NT2/D1 (cell line): ENCODE data around the gene ANKLE2.

Source experiments
- YY1 ChIP-seq: IDR thresholded peaks from 2 replicates; pipeline ENCODE4 v1.6.1; 2011; ENCODE audit not compliant: insufficient read length, insufficient read depth
- ZNF274 ChIP-seq: IDR thresholded peaks from 2 replicates; pipeline ENCODE4 v1.6.1; 2011; ENCODE audit warnings: mild to moderate bottlenecking, low read depth, low read length

GRCh38 chr12:132766380-132767085, 4.9 kb upstream of the ANKLE2 start:
- TF ChIP-seq ZNF274 (no peak), YY1 (no peak)
